ENCODE results near the gene INTS13.
A peak's percentile ranks its signal among the peaks of the same experiment; 100 is the strongest.
"Not testable (repeated sequence)": the region's sequence is repeated elsewhere in the genome, so short reads cannot be mapped to it uniquely, and the experiment has no call there.

INTS13 gene

GRCh38 chr12:26921886-26922285 is 15.9 kb downstream of the INTS13 start:
- H3K27ac Mint-ChIP-seq (ENCODE audit: low read depth): no peak overlapping the region
- H3K4me1 Mint-ChIP-seq: no peaks in the 10 kb centered on the region
- H3K27me3 Mint-ChIP-seq: no peaks in the 10 kb centered on the region
- H3K4me3 Mint-ChIP-seq: no peak overlapping the region
- DNase-seq (ENCODE audit: low spot score in 2 of 2) (no peak), ATAC-seq (replicated peaks; ENCODE audit: extremely low read depth, poor library complexity, severe bottlenecking) (no peak)
- no peaks in the 10 kb centered on the region for H3K9me3 Mint-ChIP-seq
- H3K36me3 Mint-ChIP-seq (ENCODE audit: insufficient read depth): peaks cover 43% of the 10 kb centered on the region

GRCh38 chr12:26919216-26919555 is 18.6 kb downstream of the INTS13 start:
- Mint-ChIP-seq H3K27me3 (no peaks in the 10 kb centered on the region), H3K4me3 (no peak overlapping the region), H3K4me1 (no peaks in the 10 kb centered on the region), H3K9me3 (no peaks in the 10 kb centered on the region), H3K27ac (ENCODE audit: low read depth) (peak overlapping the region; percentile 22), H3K36me3 (ENCODE audit: insufficient read depth) (peaks cover 47% of the 10 kb centered on the region)
- DNase-seq (ENCODE audit: low spot score in 2 of 2) (no peak), ATAC-seq (replicated peaks; ENCODE audit: extremely low read depth, poor library complexity, severe bottlenecking) (no peak)

DNA sequence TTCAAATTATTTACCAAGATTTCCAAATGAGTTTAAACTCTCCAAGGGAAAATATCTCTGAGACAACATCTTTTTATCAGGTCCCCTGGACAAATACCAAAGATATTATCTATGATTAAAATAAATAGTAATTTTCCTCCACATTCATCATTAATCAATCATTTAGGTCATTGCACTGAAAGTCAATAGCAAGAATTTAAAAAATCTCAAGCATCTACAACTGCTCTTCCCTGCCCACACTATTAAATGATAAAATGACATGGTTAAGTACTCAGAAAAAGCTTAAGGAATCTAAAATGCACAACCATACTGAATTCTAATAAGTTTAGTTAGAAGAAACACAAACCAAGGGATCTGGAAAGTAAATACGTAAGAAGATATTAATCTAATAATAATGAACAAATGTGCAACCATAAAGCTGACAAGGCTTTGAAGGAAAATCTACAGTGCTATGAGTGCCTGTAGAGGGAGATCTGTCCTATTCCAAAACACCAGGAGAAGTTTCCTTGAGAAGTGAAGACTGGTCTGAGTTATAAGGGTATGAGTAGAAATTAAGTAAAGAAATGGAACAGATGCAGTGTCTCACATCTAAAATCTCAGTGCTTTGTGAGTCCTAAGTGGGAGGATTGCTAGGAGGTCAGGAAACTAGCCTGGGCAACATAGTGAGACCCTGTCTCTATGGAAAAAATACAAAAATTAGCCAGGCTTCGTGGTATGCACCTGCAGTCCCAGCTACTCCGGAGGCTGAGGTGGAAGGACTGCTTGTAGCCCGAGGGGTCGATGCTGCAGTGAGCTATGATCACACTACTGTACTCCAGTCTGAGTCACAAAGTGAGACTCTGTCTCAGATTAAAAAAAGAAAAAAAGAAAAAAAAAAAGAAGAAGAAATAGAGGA is 19.2 kb downstream of the INTS13 start:
- H3K36me3 Mint-ChIP-seq (ENCODE audit: insufficient read depth): peaks cover 43% of the 10 kb centered on the region
- no peak for ATAC-seq (replicated peaks; ENCODE audit: extremely low read depth, poor library complexity, severe bottlenecking)
- H3K27me3 Mint-ChIP-seq: no peaks in the 10 kb centered on the region
- peak overlapping the region; percentile 22 for H3K27ac Mint-ChIP-seq (ENCODE audit: low read depth)
- H3K9me3 Mint-ChIP-seq: no peaks in the 10 kb centered on the region
- no peaks in the 10 kb centered on the region for H3K4me1 Mint-ChIP-seq
- no peak for DNase-seq (ENCODE audit: low spot score in 2 of 2)
- H3K4me3 Mint-ChIP-seq: no peak overlapping the region

DNA sequence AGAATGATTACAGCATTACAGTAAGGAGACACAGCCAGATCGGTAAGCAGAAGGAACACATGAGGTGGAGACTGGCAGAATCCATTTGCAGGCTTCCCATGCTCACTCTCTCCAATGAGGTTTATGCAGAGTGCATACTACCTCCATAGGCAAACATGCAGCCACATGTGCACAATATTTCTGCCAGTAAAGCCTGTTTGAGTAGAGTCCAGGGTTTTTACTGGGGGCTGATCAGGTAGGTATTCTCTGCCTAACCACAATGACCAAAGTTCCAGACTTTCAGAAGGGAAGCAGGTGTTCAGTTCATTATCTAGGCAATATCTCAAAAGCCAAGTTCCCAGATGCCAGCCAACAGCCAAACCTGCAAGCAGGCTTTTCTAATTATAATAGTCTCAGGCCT is 31.1 kb downstream of the INTS13 start:
- no peak for ATAC-seq (replicated peaks; ENCODE audit: extremely low read depth, poor library complexity, severe bottlenecking)
- no peaks in the 10 kb centered on the region for H3K27me3 Mint-ChIP-seq
- no peak overlapping the region for H3K27ac Mint-ChIP-seq (ENCODE audit: low read depth)
- H3K4me3 Mint-ChIP-seq: no peak overlapping the region
- H3K36me3 Mint-ChIP-seq (ENCODE audit: insufficient read depth): peaks cover 46% of the 10 kb centered on the region
- no peak for DNase-seq (ENCODE audit: low spot score in 2 of 2)
- no peaks in the 10 kb centered on the region for H3K9me3 Mint-ChIP-seq
- peaks cover 9% of the 10 kb centered on the region for H3K4me1 Mint-ChIP-seq

- no peaks in the 10 kb centered on the region for H3K9me3 Mint-ChIP-seq
- peaks cover 44% of the 10 kb centered on the region for H3K36me3 Mint-ChIP-seq (ENCODE audit: insufficient read depth)
- no peak overlapping the region for H3K4me3 Mint-ChIP-seq
- ATAC-seq (replicated peaks; ENCODE audit: extremely low read depth, poor library complexity, severe bottlenecking) (no peak), DNase-seq (ENCODE audit: low spot score in 2 of 2) (no peak)
- no peak overlapping the region for H3K27ac Mint-ChIP-seq (ENCODE audit: low read depth)
- H3K4me1 Mint-ChIP-seq: peaks cover 12% of the 10 kb centered on the region
- no peaks in the 10 kb centered on the region for H3K27me3 Mint-ChIP-seq
These were observed 31.8 kb downstream of the INTS13 start for GRCh38 chr12:26906024-26906423.

- Mint-ChIP-seq H3K4me1 (peaks cover 12% of the 10 kb centered on the region), H3K36me3 (ENCODE audit: insufficient read depth) (peaks cover 42% of the 10 kb centered on the region)
- not testable (repeated sequence) for H3K27ac Mint-ChIP-seq (ENCODE audit: low read depth); H3K4me3 Mint-ChIP-seq; DNase-seq (ENCODE audit: low spot score in 2 of 2); ATAC-seq (replicated peaks; ENCODE audit: extremely low read depth, poor library complexity, severe bottlenecking); H3K27me3 Mint-ChIP-seq; H3K9me3 Mint-ChIP-seq
These were observed 34.4 kb downstream of the INTS13 start for GRCh38 chr12:26903396-26903795.

- DNase-seq (ENCODE audit: low spot score in 2 of 2) (no peak), ATAC-seq (replicated peaks; ENCODE audit: extremely low read depth, poor library complexity, severe bottlenecking) (no peak)
- H3K4me3 Mint-ChIP-seq: no peak overlapping the region
- H3K36me3 Mint-ChIP-seq (ENCODE audit: insufficient read depth): peaks cover 12% of the 10 kb centered on the region
- H3K4me1 Mint-ChIP-seq: peaks cover 4% of the 10 kb centered on the region
- H3K27me3 Mint-ChIP-seq: no peaks in the 10 kb centered on the region
- peak overlapping the region; percentile 87 for H3K27ac Mint-ChIP-seq (ENCODE audit: low read depth)
- no peaks in the 10 kb centered on the region for H3K9me3 Mint-ChIP-seq
These were observed 40.9 kb downstream of the INTS13 start for GRCh38 chr12:26896913-26897312.

GRCh38 chr12:26895672-26896071 is 42.1 kb downstream of the INTS13 start:
- H3K36me3 Mint-ChIP-seq (ENCODE audit: insufficient read depth): peaks cover 8% of the 10 kb centered on the region
- H3K4me1 Mint-ChIP-seq: no peaks in the 10 kb centered on the region
- no peak overlapping the region for H3K27ac Mint-ChIP-seq (ENCODE audit: low read depth)
- no peak for ATAC-seq (replicated peaks; ENCODE audit: extremely low read depth, poor library complexity, severe bottlenecking)
- no peaks in the 10 kb centered on the region for H3K9me3 Mint-ChIP-seq
- no peak overlapping the region for H3K4me3 Mint-ChIP-seq
- DNase-seq (ENCODE audit: low spot score in 2 of 2): no peak
- no peaks in the 10 kb centered on the region for H3K27me3 Mint-ChIP-seq

DNA sequence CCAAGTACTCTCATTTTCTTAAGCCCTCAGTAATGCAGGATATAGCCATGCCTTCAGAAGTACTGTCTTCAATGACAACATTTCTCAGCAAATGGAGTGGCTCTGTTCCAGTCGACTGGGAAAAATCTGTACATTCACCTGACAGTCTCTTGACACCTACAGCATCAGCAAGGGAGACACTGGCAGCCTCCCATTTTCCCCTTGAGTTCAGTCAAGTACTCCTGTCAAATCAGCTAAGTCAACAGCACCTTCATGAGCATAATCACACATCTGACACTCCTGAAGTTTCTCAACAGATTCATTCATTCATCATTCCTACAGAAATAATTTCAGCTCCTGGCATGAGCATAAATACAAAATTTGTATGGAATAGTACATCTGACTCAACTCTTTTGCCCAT is 46.1 kb downstream of the INTS13 start:
- Mint-ChIP-seq H3K4me1 (no peaks in the 10 kb centered on the region), H3K9me3 (no peaks in the 10 kb centered on the region)

DNA sequence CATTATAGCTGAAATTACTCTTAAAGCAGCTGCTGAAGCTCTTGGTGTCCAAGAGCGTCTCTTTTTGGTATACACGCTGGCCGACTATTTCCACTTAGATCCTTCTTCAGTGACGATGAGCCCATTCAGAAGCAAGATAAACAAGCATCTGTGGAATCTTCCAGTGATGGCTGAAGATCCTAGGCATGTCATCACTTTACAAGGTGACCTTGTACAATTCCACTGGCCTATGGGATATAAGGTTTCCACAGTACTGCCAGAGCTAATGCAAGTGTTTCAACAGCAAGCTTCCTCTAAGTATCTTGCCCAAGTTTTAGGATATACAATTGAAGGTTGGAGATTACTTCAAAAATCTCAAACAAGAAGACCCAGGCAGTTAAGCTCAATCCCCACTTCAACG is 47.0 kb downstream of the INTS13 start:
- Mint-ChIP-seq H3K36me3 (ENCODE audit: insufficient read depth) (peaks cover 3% of the 10 kb centered on the region), H3K27me3 (no peaks in the 10 kb centered on the region), H3K4me1 (no peaks in the 10 kb centered on the region), H3K9me3 (no peaks in the 10 kb centered on the region), H3K4me3 (no peak overlapping the region), H3K27ac (ENCODE audit: low read depth) (no peak overlapping the region)
- DNase-seq (ENCODE audit: low spot score in 2 of 2): no peak
- ATAC-seq (replicated peaks; ENCODE audit: extremely low read depth, poor library complexity, severe bottlenecking): no peak

More for the DNA sequence above, 46.1 kb downstream of the INTS13 start:
- no peaks in the 10 kb centered on the region for H3K36me3 Mint-ChIP-seq (ENCODE audit: insufficient read depth)
- H3K27me3 Mint-ChIP-seq: no peaks in the 10 kb centered on the region
- no peak overlapping the region for H3K27ac Mint-ChIP-seq (ENCODE audit: low read depth)
- ATAC-seq (replicated peaks; ENCODE audit: extremely low read depth, poor library complexity, severe bottlenecking) (no peak), DNase-seq (ENCODE audit: low spot score in 2 of 2) (no peak)
- H3K4me3 Mint-ChIP-seq: no peak overlapping the region

DNA sequence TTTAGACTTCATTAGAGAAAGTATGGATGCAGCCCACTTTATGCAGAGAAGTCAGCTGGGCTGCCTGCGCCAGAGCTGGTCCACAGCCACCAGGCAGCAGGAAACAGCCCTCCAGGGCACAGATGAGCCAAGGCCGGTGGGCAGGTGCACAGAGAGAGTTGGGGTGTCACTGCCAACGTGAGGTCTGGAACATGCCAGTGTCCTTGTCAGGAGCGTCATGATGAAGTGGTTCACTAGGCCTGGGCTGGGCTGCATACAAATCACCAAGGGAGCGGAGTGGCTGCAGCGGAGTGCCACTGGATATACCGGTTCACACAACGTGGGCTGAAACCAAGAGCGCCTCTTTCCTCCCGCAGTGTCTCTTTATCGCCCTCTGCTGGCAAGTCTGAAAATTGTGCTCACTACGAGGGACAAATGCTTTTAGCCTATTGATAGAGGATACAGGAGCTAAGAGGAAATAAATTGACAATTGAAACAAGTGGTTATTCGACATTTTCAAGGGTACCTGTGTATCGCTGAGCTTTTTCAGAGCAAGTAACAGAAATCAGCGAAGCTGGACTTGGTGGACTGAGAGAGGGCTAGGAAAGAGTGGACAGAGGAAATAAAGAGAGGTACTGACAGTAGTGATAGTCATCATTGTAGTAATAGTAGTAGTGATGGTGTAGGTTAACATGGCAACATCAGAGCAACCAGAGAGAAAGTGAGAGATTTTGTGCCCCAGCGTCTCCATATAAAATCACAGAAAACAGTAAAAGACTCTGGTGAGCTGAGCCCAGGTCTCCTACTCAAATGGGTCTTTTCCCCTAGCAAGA is 52.8 kb downstream of the INTS13 start:
- ATAC-seq (replicated peaks; ENCODE audit: extremely low read depth, poor library complexity, severe bottlenecking) (peak; percentile 96), DNase-seq (ENCODE audit: low spot score in 2 of 2) (peak; percentile 71 to 77)
- H3K4me3 Mint-ChIP-seq: peak overlapping the region; percentile 59
- H3K36me3 Mint-ChIP-seq (ENCODE audit: insufficient read depth): peaks cover 8% of the 10 kb centered on the region
- no peak overlapping the region for H3K27ac Mint-ChIP-seq (ENCODE audit: low read depth)
- peaks cover 5% of the 10 kb centered on the region for H3K27me3 Mint-ChIP-seq
- H3K4me1 Mint-ChIP-seq: peaks cover 15% of the 10 kb centered on the region
- no peaks in the 10 kb centered on the region for H3K9me3 Mint-ChIP-seq

DNA sequence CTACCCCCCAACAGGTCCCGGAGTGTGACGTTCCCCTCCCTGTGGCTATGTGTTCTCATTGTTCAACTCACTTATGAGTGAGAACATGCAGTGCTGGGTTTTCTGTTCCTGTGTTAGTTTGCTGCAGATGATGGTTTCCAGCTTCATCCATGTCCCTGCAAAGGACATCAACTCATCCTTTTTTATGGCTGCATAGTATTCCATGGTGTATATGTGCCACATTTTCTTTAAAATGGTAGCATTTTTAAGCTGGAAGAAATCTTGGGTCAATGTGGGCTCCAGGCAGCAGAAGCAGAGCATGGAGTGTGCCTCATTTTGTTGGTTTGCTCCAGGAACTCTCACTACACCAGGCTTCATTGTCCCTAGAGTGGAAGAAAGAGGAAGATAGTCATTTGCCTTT is 57.2 kb downstream of the INTS13 start:
- no peaks in the 10 kb centered on the region for H3K9me3 Mint-ChIP-seq
- H3K4me1 Mint-ChIP-seq: peaks cover 15% of the 10 kb centered on the region
- H3K27ac Mint-ChIP-seq (ENCODE audit: low read depth): no peak overlapping the region
- peaks cover 5% of the 10 kb centered on the region for H3K36me3 Mint-ChIP-seq (ENCODE audit: insufficient read depth)
- no peak for ATAC-seq (replicated peaks; ENCODE audit: extremely low read depth, poor library complexity, severe bottlenecking)
- no peak for DNase-seq (ENCODE audit: low spot score in 2 of 2)
- peaks cover 5% of the 10 kb centered on the region for H3K27me3 Mint-ChIP-seq
- no peak overlapping the region for H3K4me3 Mint-ChIP-seq

DNA sequence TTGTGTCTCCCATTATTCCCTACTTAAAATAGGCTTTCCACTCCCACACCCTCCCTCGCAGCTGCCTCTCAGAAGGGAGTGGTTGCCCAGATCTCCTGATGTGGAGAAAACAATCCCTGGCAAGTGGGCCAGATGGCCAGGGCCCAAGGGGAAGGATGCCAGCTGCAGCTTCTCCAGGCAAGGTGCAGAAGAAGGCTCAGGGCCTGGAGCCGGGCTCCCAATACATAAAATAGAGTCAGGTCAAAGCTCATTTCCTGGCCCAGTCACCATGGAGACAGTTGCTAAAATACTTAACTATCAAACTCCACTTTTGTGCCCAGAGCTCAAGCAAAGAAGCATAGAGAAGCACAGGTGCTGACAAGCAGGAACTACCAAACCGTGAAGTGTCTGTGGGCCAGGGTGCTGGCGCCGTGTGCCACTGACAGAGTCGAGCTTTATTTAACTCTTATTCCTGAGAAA is 59.1 kb downstream of the INTS13 start:
- Mint-ChIP-seq H3K27me3 (peaks cover 5% of the 10 kb centered on the region), H3K27ac (ENCODE audit: low read depth) (no peak overlapping the region), H3K36me3 (ENCODE audit: insufficient read depth) (peaks cover 2% of the 10 kb centered on the region), H3K4me3 (no peak overlapping the region), H3K9me3 (no peaks in the 10 kb centered on the region), H3K4me1 (no peaks in the 10 kb centered on the region)
- DNase-seq (ENCODE audit: low spot score in 2 of 2) (no peak), ATAC-seq (replicated peaks; ENCODE audit: extremely low read depth, poor library complexity, severe bottlenecking) (no peak)
